Endothelial cell of umbilical vein (primary cell): Measurements from ENCODE around the gene CISD3.

Experiments
- POLR2A ChIP-seq: IDR thresholded peaks from 2 replicates; pipeline ENCODE4 v1.6.1; 2012; ENCODE audit warnings: low read depth, mild to moderate bottlenecking, control low read depth, low read length
- POLR2AphosphoS5 ChIP-seq: IDR thresholded peaks from 2 replicates; pipeline ENCODE4 v1.6.1; 2012; ENCODE audit warnings: low read depth, mild to moderate bottlenecking, control low read depth, low read length, moderate library complexity; ENCODE audit not compliant: insufficient read depth
- TF ChIP-seq, protein P1 (sequence below), 2 donors: IDR thresholded peaks; 1 replicate in 1 of 2; 2 replicates in 1 of 2; pipeline ENCODE4 v1.5.1; 2011; ENCODE audit warnings: low read length in 2 of 2, mild to moderate bottlenecking in 2 of 2, moderate library complexity in 2 of 2, control low read depth in 1 of 2, inconsistent platforms in 1 of 2, low read depth in 1 of 2; ENCODE audit not compliant: insufficient read depth in 1 of 2; ENCODE audit errors: extremely low read depth in 1 of 2

GRCh38 chr17:38685491-38685890, 44.6 kb upstream of the CISD3 start:
- TF ChIP-seq POLR2AphosphoS5 (no peak), POLR2A (no peak)
- TF ChIP-seq, protein P1, sequence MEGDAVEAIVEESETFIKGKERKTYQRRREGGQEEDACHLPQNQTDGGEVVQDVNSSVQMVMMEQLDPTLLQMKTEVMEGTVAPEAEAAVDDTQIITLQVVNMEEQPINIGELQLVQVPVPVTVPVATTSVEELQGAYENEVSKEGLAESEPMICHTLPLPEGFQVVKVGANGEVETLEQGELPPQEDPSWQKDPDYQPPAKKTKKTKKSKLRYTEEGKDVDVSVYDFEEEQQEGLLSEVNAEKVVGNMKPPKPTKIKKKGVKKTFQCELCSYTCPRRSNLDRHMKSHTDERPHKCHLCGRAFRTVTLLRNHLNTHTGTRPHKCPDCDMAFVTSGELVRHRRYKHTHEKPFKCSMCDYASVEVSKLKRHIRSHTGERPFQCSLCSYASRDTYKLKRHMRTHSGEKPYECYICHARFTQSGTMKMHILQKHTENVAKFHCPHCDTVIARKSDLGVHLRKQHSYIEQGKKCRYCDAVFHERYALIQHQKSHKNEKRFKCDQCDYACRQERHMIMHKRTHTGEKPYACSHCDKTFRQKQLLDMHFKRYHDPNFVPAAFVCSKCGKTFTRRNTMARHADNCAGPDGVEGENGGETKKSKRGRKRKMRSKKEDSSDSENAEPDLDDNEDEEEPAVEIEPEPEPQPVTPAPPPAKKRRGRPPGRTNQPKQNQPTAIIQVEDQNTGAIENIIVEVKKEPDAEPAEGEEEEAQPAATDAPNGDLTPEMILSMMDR (IDR thresholded peaks at IDR 0.05; ENCODE audit: extremely low read depth in 1 of 2, insufficient read depth in 1 of 2, low read depth in 1 of 2, low read length in 2 of 2), result no peak
